T-helper 1 cell (primary cell): ENCODE results near the gene CBY3.
"Not testable (repeated sequence)": the region's sequence is repeated elsewhere in the genome, so short reads cannot be mapped to it uniquely, and the experiment has no call there.

Experiments
- DNase-seq, 5 donors: peaks; one replicate each; pipeline ENCODE4 v3.0.0-alpha.2; 2012 to 2020

CBY3 gene

GRCh38 chr5:179668391-179668790, 12.4 kb downstream of the CBY3 start:
- DNase-seq: peak; percentile 19 to 41 (median 23)

DNA sequence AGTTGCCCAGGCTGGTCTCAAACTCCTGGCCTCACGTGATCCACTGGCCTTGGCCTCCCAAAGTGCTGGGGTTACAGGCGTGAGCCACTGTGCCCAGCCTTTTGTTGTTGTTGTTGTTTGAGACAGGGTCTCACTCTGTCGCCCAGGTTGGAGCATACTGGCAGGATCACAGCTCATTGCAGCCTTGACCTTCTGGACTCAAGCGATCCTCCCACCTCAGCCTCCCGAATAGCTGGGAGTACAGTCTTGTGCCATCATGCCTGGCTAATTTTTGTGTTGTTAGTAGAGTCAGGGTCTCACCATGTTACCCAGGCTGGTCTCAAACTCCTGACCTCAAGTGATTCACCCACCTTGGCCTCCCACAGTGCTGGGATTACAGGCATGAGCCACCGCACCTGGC, 19.2 kb downstream of the CBY3 start:
- DNase-seq: not testable (repeated sequence)

- not testable (repeated sequence) for DNase-seq
Observed at GRCh38 chr5:179658179-179658856, 22.5 kb downstream of the CBY3 start.

DNA sequence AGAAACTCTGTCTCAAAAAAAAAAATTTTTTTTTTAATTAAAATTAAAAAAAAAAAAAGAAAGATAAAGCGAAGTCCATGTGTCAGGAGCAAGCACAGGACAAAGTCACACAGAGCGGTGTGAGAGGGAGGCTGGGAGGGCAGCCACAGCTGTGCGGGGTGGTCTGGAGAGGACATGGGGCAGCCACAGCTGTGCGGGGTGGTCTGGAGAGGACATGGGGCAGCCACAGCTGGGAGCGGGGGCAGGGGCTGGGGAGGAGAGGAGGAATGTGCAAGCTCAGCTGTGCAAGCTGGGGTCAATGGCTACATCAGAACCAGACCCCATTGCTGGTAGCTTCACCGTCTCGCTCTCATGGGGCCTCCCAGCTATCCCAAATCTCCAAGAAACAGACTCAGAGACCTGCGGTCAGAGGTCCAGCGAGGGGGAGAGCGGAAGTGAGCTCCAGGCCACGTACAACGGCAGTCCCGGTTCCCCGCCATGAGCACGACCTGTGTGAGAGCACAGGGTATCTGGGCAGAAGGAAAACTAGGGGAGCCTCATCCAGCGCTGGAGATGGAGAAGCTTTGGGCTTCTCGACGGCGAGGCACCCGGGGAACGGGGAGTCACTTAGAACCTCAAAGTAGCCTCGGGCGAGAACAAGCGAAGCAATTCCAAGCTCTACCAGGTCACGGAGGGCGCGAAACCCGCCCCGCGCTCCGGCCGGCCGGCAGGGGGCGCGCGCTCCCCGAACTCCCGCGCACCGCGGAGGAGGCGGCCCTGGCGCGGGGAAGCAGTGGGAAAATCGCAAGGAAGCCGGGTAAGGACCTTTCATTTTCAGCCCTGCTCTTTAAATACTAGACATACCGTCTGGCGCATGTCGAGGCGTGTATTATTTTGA, 23.3 kb downstream of the CBY3 start:
- not testable (repeated sequence) for DNase-seq

DNA sequence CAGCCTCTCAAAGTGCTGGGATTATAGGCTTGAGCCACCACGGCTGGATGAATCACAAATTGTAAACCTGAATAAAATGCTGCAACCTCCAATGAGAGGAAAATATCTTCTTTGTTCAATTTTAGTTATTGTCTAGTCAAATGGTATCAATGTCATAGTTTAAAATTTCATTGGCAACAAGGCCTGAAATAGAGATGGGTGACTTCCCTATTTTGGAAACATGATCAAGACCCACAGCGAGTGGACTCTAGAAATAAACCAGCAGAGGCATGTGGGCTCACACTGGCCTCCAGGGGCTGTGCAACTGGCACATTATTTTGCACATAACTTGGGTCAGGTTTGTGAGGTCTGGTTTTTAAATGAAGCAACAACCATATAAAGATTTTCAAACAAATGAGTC, 27.7 kb downstream of the CBY3 start:
- DNase-seq: not testable (repeated sequence)

DNA sequence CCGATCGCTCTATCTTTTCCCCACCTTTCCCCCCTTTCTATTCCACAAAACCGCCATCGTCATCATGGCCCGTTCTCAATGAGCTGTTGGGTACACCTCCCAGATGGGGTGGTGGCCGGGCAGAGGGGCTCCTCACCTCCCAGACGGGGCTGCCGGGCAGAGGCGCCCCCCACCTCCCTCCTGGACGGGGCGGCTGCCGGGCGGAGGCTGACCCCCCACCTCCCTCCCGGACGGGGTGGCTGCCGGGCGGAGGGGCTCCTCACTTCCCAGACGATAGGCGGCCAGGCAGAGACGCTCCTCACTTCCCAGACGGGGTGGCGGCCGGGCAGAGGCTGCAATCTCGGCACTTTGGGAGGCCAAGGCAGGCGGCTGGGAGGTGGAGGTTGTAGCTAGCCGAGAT, 30.6 kb downstream of the CBY3 start:
- not testable (repeated sequence) for DNase-seq

DNA sequence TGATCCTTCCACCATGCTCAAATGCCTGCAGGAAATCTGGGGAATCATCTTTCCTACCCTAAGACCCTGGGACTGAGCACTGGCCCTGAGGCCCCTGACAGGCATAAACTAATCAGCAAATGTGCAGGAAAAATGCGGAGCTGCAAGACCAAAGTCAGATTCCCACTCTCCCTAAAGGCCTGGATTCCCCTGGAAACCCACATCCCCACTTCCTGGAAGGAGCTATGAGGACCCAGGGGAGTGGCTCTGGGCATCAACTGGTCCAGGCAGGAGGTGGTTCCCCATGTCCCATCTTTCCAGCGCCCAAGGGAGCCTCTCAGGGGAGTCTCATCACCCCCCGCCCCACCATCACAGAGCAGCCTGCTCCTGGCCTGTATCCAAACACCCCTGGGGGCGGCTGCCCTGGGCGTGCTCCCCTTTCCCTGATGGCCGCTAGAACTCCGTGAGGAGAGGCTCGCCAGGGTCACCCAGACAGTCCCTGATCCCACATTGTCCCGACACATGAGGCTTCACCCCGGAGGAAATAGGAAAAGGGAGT, 31.6 kb downstream of the CBY3 start:
- not testable (repeated sequence) for DNase-seq

GRCh38 chr5:179648410-179648809, 32.4 kb downstream of the CBY3 start:
- DNase-seq: no peak

DNA sequence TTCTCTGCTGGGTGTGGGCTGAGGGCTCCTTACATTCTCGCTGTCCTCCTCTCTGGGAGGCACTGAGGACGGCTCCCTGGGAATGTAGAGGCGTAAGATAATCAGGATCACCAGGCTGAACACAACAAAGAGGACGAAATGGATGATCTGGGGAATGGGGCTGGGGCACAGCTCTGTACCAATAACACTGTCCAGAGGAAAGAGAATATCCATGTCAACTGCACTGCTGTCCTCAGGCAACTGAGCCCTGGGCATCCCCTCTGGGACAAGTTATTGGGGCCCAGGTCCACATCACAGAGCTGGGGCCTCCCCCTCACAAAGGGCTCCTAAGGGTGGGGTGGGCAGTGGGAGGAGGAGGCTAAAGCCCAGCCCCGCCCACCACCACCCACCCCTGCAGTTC, 36.1 kb downstream of the CBY3 start:
- DNase-seq: not testable (repeated sequence)

- not testable (repeated sequence) for DNase-seq
Observed at GRCh38 chr5:179643141-179643920, 37.5 kb downstream of the CBY3 start.

DNA sequence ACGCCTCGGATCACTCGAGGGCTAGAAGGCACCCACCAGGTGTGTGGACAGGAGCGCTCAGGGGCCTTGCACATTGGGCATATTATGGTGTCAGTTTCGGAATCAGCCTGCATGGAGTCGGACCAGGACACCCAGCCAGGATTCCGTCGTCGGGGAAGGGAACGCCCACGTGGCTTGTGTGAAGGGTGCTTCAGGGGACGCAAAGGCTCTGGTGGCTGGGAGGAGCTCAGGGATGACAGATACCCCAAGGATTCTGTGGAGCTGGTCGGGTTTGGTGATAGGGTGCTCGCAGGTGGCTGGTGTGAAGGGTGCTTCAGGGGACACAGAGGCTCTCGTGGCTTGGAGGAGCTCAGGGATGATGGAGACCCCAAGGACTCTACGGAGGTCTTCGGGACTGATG, 38.2 kb downstream of the CBY3 start:
- DNase-seq: not testable (repeated sequence)

DNA sequence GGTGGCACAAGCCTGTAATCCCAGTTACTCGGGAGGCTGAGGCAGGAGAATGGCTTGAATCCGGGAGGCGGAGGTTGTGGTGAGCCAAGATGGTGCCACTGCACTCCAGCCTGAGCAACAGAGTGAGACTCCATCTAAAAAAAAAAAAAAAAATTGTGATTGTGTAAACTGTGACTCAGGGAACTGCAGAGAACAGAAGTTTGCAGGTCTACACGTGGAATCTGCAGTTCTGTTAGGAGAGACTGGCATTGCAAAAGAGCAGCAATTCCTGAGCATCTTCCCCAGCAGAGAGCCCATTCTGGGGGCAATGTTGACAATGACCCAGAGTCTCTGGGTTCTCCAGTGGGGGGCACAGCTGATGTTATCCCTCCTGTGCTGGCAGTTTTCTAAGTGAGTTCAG, 39.1 kb downstream of the CBY3 start:
- DNase-seq: not testable (repeated sequence)

GRCh38 chr5:179639296-179639695, 41.5 kb downstream of the CBY3 start:
- DNase-seq: not testable (repeated sequence)

DNA sequence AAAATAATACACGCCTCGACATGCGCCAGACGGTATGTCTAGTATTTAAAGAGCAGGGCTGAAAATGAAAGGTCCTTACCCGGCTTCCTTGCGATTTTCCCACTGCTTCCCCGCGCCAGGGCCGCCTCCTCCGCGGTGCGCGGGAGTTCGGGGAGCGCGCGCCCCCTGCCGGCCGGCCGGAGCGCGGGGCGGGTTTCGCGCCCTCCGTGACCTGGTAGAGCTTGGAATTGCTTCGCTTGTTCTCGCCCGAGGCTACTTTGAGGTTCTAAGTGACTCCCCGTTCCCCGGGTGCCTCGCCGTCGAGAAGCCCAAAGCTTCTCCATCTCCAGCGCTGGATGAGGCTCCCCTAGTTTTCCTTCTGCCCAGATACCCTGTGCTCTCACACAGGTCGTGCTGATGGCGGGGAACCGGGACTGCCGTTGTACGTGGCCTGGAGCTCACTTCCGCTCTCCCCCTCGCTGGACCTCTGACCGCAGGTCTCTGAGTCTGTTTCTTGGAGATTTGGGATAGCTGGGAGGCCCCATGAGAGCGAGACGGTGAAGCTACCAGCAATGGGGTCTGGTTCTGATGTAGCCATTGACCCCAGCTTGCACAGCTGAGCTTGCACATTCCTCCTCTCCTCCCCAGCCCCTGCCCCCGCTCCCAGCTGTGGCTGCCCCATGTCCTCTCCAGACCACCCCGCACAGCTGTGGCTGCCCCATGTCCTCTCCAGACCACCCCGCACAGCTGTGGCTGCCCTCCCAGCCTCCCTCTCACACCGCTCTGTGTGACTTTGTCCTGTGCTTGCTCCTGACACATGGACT, 46.3 kb downstream of the CBY3 start:
- DNase-seq: not testable (repeated sequence)

DNA sequence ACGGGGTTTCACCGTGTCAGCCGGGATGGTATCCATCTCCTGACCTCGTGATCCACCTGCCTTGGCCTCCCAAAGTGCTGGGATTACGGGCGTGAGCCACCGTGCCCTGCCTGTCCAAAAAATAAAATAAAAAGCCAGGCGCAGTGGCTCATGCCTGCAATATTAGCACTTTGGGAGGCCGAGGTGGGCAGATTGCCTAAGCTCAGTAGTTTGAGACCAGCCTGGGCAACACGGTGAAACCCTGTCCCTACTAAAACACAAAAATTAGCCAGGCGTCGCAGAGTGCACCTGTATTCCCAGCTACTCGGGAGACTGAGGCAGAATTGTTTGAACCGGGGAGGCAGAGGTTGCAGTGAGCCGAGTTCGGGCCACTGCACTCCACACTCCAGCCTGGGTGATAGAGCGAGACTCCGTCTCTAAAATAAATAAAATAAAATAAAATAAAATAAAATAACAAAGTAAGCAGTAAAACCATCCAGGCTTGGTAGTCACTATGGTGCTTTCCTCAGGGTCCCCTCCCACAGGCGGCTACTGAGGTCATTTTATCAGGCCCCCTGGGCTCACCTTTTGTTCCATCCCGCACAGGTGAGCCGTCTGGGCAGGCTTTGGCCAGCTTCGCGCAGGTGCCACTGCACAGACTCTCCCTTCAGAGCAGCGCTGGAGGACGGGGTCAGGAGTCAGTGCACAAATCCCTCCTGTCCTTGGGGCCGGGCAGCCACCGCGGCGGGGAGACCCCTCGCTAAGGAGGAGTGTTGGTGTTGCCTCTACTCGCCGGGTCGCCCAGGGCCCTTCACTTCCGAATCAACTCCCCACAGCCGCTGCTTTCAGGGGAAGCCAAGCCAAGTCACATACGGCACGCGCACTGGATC, 47.1 kb downstream of the CBY3 start:
- not testable (repeated sequence) for DNase-seq
